HL-60 (cell line): ENCODE measurements around the gene MRPS18A.

Experiments used
- GABPA ChIP-seq: IDR thresholded peaks from 2 replicates; pipeline ENCODE4 v1.6.1; 2012; ENCODE audit warnings: low read depth
- POLR2AphosphoS5 ChIP-seq: IDR thresholded peaks from 2 replicates; pipeline ENCODE4 v1.6.1; 2012; ENCODE audit warnings: low read depth
- SPI1 ChIP-seq: IDR thresholded peaks from 2 replicates; pipeline ENCODE4 v1.6.1; 2012; ENCODE audit warnings: low read depth, mild to moderate bottlenecking, borderline replicate concordance
- TF ChIP-seq, protein P1 (sequence below): IDR thresholded peaks from one replicate; pipeline ENCODE4 v1.5.1; 2011; ENCODE audit warnings: low read length, control low read depth, inconsistent platforms; ENCODE audit not compliant: insufficient read depth
- TF ChIP-seq, protein P2 (sequence below): IDR thresholded peaks from 2 replicates; pipeline ENCODE4 v1.6.1; 2012; ENCODE audit warnings: low read depth; ENCODE audit not compliant: insufficient replicate concordance

DNA sequence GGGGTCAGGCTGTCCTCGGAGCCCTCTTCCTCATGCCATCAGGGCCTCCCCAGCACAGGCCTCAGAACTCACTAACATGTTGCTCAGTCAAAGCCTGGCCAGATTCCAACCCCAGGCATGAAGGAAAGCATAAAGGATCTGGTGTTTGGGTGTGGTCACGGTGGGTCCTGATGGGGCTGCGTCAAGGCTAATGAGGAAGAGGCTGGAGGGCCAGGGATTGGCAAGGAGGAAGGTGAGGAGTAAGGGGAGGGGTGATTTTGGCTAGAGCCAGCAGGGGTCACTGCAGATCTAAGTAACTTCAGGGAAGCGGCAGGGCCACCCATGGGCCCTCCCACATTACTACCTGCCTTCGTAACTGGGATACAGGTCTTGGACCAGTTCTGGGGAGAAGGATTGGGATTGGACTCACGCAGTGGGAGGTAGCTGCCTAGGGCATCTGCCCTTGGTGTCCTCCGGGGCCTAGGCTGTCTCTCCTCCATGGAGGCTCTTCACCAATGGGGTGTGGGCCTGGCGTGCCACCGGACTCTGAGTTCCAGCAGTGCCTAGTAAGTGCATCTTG, 36.2 kb upstream of the MRPS18A start:
- TF ChIP-seq, protein P1, sequence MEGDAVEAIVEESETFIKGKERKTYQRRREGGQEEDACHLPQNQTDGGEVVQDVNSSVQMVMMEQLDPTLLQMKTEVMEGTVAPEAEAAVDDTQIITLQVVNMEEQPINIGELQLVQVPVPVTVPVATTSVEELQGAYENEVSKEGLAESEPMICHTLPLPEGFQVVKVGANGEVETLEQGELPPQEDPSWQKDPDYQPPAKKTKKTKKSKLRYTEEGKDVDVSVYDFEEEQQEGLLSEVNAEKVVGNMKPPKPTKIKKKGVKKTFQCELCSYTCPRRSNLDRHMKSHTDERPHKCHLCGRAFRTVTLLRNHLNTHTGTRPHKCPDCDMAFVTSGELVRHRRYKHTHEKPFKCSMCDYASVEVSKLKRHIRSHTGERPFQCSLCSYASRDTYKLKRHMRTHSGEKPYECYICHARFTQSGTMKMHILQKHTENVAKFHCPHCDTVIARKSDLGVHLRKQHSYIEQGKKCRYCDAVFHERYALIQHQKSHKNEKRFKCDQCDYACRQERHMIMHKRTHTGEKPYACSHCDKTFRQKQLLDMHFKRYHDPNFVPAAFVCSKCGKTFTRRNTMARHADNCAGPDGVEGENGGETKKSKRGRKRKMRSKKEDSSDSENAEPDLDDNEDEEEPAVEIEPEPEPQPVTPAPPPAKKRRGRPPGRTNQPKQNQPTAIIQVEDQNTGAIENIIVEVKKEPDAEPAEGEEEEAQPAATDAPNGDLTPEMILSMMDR, result peak; percentile 75
- TF ChIP-seq, protein P2, sequence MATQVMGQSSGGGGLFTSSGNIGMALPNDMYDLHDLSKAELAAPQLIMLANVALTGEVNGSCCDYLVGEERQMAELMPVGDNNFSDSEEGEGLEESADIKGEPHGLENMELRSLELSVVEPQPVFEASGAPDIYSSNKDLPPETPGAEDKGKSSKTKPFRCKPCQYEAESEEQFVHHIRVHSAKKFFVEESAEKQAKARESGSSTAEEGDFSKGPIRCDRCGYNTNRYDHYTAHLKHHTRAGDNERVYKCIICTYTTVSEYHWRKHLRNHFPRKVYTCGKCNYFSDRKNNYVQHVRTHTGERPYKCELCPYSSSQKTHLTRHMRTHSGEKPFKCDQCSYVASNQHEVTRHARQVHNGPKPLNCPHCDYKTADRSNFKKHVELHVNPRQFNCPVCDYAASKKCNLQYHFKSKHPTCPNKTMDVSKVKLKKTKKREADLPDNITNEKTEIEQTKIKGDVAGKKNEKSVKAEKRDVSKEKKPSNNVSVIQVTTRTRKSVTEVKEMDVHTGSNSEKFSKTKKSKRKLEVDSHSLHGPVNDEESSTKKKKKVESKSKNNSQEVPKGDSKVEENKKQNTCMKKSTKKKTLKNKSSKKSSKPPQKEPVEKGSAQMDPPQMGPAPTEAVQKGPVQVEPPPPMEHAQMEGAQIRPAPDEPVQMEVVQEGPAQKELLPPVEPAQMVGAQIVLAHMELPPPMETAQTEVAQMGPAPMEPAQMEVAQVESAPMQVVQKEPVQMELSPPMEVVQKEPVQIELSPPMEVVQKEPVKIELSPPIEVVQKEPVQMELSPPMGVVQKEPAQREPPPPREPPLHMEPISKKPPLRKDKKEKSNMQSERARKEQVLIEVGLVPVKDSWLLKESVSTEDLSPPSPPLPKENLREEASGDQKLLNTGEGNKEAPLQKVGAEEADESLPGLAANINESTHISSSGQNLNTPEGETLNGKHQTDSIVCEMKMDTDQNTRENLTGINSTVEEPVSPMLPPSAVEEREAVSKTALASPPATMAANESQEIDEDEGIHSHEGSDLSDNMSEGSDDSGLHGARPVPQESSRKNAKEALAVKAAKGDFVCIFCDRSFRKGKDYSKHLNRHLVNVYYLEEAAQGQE, result no peak
- TF ChIP-seq POLR2AphosphoS5 (no peak), GABPA (no peak), SPI1 (no peak; the same call in 1 of the 2 replicates)
